GM12874 (cell line): ENCODE measurements around the gene ANTKMT.

ENCODE experiments used
- TF ChIP-seq, protein P1 (sequence below): IDR thresholded peaks from 2 replicates; pipeline ENCODE4 v1.5.1; 2011; ENCODE audit warnings: low read depth, mild to moderate bottlenecking, control low read depth, low read length, moderate library complexity; ENCODE audit not compliant: insufficient read depth

ANTKMT gene

GRCh38 chr16:674968-675883 lies 45.7 kb upstream of the ANTKMT start, which contains the start of gene RHBDL1:
Gene RHBDL1 (plus strand): TSS chr16:675671. CDS start chr16:675791, 120 bp downstream.
- TF ChIP-seq, protein P1, sequence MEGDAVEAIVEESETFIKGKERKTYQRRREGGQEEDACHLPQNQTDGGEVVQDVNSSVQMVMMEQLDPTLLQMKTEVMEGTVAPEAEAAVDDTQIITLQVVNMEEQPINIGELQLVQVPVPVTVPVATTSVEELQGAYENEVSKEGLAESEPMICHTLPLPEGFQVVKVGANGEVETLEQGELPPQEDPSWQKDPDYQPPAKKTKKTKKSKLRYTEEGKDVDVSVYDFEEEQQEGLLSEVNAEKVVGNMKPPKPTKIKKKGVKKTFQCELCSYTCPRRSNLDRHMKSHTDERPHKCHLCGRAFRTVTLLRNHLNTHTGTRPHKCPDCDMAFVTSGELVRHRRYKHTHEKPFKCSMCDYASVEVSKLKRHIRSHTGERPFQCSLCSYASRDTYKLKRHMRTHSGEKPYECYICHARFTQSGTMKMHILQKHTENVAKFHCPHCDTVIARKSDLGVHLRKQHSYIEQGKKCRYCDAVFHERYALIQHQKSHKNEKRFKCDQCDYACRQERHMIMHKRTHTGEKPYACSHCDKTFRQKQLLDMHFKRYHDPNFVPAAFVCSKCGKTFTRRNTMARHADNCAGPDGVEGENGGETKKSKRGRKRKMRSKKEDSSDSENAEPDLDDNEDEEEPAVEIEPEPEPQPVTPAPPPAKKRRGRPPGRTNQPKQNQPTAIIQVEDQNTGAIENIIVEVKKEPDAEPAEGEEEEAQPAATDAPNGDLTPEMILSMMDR, result 0 out of 2 replicates have a peak, but pooled peaks have one; percentile 1

DNA sequence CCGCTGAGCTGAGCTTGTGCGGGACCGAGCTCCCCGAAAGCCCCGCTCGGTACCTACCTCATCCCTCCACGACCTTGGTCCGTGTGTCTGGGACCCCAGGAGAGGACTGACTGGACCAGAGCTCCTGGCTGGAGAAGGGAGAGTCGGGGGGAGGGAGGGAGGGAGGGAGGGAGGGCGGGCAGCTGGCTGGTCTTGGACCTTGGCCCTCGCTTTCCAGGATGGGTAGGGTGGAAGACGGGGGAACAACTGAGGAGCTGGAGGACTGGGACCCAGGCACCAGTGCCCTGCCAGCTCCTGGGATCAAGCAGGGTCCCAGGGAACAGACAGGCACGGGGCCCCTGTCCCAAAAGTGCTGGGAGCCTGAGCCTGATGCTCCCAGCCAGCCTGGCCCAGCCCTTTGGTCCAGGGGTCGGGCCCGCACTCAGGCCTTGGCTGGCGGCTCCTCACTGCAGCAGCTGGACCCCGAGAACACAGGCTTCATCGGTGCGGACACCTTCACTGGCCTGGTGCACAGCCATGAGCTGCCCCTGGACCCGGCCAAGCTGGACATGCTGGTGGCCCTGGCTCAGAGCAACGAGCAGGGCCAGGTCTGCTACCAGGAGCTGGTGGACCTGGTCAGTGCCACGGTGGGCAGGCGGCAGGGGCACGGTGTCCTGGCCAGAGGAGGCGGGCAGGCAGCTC lies 44.9 kb upstream of the ANTKMT start:
- TF ChIP-seq, protein P1, result no peak

- TF ChIP-seq, protein P1, result no peak
Measured at GRCh38 chr16:676565-676902, 44.4 kb upstream of the ANTKMT start.

- TF ChIP-seq, protein P1, result no peak
Measured at GRCh38 chr16:676913-677312, 44.0 kb upstream of the ANTKMT start.

- TF ChIP-seq, protein P1, result no peak
Measured at GRCh38 chr16:677316-678190, 43.4 kb upstream of the ANTKMT start.

DNA sequence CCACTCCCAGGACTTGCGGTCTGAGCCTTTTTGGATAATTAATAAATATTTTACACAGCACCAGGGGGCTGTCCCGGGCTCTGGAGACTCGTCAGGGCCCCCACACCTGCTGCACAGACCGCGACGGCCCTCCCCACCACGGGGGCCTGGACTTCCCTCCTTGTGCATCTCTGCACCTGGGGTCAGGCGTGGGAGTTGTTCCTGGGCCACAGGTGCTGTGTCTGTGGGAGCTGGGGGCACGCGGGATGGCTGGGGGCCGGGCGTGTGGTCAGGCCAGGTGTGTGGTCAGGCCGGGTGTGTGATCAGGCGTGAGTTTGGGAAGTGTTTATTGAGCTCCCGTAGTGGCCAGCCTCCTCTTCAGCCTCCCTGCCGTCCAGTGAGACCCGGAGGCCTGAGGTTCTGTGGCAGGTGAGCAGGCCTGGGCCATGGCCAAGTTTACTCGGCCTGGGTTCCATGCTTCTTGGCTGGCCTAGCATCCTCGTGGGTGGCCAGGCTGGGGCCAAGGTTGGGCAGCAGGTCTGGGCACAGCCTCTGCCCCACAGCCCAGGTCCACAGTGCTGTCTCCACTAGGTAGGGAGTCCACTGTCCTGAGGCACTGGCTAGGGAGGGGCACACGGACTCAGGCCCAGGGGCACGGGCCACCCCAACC lies 42.6 kb upstream of the ANTKMT start:
- TF ChIP-seq, protein P1, result no peak
